GM19099 (cell line): ENCODE data around the gene ZMYM3.

ENCODE experiments used
- POLR2A ChIP-seq: IDR thresholded peaks from 3 replicates; pipeline ENCODE4 v1.6.1; 2011; ENCODE audit warnings: low read depth; ENCODE audit not compliant: insufficient read length; ENCODE audit errors: extremely low read depth

ZMYM3 gene

GRCh38 chrX:71254092-71254963 is at the start of gene ZMYM3:
Gene ZMYM3, minus strand, starts transcription at chrX:71254140. Its CDS starts 885 bp downstream, at chrX:71253255.
- TF ChIP-seq POLR2A = peak; percentile 56

- no peak for TF ChIP-seq POLR2A
These were observed 48.7 kb upstream of the ZMYM3 start for GRCh38 chrX:71302461-71303213.

- no peak for TF ChIP-seq POLR2A
These were observed 47.4 kb upstream of the ZMYM3 start, which contains the start of gene ITGB1BP2 for GRCh38 chrX:71301195-71301924. Gene ITGB1BP2, plus strand, starts transcription at chrX:71301750. Its CDS starts 57 bp downstream, at chrX:71301807.

- no peak for TF ChIP-seq POLR2A
These were observed 44.2 kb upstream of the ZMYM3 start for GRCh38 chrX:71298119-71298518.

- no peak for TF ChIP-seq POLR2A
These were observed 42.9 kb upstream of the ZMYM3 start for GRCh38 chrX:71296806-71297205.

- no peak for TF ChIP-seq POLR2A
These were observed 38.9 kb upstream of the ZMYM3 start for GRCh38 chrX:71292669-71293365.

- no peak for TF ChIP-seq POLR2A
These were observed 37.4 kb upstream of the ZMYM3 start for GRCh38 chrX:71291381-71291780.

- TF ChIP-seq POLR2A = no peak
These were observed 32.0 kb upstream of the ZMYM3 start for GRCh38 chrX:71285929-71286328.

GRCh38 chrX:71283403-71284143 is 29.6 kb upstream of the ZMYM3 start, which contains the start of gene NONO:
Gene NONO, plus strand, starts transcription at chrX:71283635. Its CDS starts 7,003 bp downstream, at chrX:71290638.
- peak; percentile 65 for TF ChIP-seq POLR2A

GRCh38 chrX:71282514-71283402 is 28.8 kb upstream of the ZMYM3 start:
- no peak for TF ChIP-seq POLR2A

- no peak for TF ChIP-seq POLR2A
These were observed 16.0 kb upstream of the ZMYM3 start for GRCh38 chrX:71269801-71270395.

- no peak for TF ChIP-seq POLR2A
These were observed 2.9 kb upstream of the ZMYM3 start for GRCh38 chrX:71256856-71257255.
